Coronary artery (tissue), 2 donors: ENCODE data around the gene FGF3.

Experiments
- DNase-seq: peaks from one replicate; pipeline ENCODE4 v3.0.0-alpha.2; 2017; ENCODE audit warnings: low spot score
- H3K27ac ChIP-seq, 2 donors: fragments of 200-600 bp; sonication (generic); one replicate each; pipeline ENCODE4 v1.5.1; 2016 to 2019
- H3K4me3 ChIP-seq: fragments of 200-600 bp; sonication (generic); 2 replicates; pipeline ENCODE4 v1.5.1; 2016; ENCODE audit warnings: mild to moderate bottlenecking, moderate library complexity
- TF ChIP-seq, protein P1 (sequence below): fragments of 200-600 bp; sonication (generic); IDR thresholded peaks from one replicate; pipeline ENCODE4 v1.5.1; 2019; ENCODE audit warnings: antibody characterized with exemption

The FGF3 gene

DNA sequence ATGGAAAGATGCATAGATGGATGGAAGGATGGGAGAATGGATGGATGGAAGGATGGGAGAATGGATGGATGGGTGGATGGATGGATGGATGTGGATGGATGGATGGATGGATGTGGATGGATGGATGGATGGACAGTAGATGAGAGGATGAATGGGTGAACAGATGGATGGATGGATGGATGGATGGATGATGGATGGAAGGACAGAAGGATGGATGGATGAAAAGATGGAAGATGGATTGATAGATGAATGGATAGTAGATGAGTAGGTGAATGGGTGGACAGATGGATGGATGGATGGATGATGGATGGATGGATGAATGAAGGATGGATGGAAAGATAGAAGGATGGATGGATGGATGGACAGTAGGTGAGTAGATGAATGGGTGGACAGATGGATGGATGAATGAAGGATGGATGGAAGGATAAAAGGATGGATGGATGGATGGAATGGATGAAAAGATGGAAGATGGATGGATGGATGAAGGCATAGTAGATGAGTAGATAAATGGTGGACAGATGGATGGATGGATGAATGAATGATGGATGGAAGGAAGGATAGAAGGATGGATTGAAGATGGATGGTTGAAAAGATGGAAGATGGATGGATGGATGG, 15.5 kb downstream of the FGF3 start:
- no peak overlapping the region for H3K4me3 ChIP-seq
- DNase-seq: no peak
- TF ChIP-seq, protein P1, sequence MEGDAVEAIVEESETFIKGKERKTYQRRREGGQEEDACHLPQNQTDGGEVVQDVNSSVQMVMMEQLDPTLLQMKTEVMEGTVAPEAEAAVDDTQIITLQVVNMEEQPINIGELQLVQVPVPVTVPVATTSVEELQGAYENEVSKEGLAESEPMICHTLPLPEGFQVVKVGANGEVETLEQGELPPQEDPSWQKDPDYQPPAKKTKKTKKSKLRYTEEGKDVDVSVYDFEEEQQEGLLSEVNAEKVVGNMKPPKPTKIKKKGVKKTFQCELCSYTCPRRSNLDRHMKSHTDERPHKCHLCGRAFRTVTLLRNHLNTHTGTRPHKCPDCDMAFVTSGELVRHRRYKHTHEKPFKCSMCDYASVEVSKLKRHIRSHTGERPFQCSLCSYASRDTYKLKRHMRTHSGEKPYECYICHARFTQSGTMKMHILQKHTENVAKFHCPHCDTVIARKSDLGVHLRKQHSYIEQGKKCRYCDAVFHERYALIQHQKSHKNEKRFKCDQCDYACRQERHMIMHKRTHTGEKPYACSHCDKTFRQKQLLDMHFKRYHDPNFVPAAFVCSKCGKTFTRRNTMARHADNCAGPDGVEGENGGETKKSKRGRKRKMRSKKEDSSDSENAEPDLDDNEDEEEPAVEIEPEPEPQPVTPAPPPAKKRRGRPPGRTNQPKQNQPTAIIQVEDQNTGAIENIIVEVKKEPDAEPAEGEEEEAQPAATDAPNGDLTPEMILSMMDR: no peak
- H3K27ac ChIP-seq: no peak overlapping the region

DNA sequence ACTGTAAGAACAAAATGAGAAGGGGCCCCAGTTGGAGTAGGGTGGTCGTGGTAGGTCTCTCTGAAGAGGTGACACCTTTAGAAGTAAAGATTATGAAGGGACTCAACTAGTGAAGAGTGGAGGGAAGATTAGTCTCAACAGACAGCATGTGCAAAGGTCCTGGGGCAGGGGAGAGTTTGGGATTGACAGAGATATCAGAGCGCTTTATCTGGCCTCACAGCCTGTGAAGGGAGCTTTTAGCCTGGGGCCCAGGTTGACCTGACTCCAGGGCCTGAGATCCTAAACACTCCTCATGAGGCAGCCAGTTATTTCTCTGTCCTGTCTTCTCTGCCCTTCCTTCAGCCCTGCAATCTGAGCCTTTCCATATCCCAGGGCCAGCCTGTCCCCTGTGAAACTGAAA, 16.2 kb downstream of the FGF3 start:
- H3K27ac ChIP-seq: no peak overlapping the region
- TF ChIP-seq, protein P1: no peak
- no peak overlapping the region for H3K4me3 ChIP-seq
- no peak for DNase-seq

DNA sequence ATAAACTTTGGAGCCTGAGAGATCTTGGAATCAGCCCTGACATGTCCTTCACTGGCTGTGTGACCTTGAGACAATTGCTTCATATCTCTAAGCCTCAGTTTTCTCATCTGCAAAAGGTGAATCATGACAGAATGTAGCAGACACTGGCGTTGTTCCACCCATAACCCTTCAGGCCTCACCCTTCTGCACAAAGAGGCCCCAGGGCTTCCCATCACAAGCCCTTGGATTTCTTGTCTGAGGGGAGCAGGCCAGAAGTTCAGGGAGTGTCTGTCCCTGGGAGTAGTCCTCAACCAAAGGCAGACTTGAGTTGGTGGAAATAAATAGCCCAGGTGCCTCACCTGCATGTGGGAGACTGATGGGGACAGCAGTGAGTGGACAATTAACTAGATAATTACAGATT, 16.6 kb downstream of the FGF3 start:
- TF ChIP-seq, protein P1: no peak
- DNase-seq: no peak
- no peak overlapping the region for H3K27ac ChIP-seq
- no peak overlapping the region for H3K4me3 ChIP-seq

DNA sequence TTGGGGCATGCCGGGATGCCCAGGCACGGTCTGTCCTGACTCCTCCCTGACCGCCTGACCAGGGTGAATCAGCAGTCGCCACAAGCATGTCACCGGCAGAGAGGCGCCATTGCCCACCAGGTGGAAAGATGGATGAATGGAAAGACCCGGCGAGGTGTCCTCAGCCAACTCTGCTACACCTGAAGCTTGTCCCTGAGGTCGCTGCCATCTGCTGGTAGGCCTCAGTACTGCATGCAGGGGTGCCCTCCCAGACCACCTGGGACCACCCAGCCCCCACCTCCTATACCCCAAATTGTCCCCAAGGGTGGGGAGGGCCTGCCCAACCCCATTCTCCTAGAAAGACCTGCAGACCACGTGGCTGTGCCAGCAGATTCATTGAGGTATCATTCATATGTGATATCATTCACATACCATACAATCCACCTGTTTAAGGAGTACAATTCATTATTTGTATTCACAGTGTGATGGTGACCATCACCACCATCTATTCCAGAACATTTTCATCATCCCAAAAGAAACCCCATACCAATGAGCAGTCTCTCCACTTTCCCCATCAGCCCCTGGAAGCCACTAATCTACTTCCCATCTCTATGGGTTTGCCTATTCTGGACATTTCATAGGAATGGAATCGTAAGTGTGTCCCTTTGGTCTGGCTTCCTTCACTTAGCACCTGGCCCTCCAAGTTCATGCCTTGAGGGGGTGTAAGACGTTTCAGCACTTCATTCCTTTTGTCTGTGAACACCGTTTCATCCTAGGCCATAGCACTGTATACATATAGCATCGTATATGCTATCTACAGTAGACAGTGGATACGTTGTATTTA, 17.5 kb downstream of the FGF3 start:
- Histone ChIP-seq H3K4me3 (no peak overlapping the region), H3K27ac (no peak overlapping the region)
- TF ChIP-seq, protein P1: no peak
- no peak for DNase-seq

DNA sequence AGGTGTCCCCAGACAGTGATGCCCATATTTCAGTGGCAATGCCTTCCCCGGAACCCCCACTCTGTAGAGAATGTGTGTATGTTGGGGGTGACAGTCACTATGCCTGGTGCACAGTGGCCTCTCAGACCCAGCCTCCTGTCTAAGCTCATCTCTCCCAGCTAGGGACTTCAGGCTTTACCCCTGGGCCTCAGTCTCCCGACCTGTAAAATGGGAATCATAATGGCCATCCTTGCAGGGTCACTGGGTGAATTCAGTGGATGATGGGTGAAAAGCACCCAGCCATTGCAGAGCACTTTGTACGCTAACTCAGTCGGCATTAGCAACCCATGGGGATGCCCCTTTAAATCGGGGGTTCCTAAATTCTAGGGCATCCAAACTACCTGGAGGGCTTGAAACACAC, 18.9 kb downstream of the FGF3 start:
- TF ChIP-seq, protein P1: no peak
- no peak for DNase-seq
- Histone ChIP-seq H3K27ac (no peak overlapping the region), H3K4me3 (no peak overlapping the region)

DNA sequence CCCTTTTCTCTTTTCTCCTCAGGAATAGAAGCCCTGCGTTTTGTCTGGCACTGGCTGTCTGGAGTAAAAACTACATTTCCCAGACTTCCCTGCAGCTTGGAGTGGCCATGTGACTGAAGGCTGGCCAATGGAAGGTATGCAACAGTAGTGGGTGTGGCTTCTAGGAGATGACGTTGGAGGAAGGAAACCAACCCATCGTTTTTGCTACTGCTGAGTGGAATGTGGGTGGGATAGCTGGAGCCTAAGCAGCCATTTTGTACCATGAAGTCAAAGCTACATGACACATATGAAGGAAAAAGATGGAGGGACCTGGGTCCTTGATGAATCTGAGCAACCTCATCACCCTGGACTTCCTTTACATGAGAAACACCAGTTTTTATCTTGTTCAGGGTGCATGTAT, 19.6 kb downstream of the FGF3 start:
- TF ChIP-seq, protein P1: no peak
- Histone ChIP-seq H3K27ac (no peak overlapping the region), H3K4me3 (no peak overlapping the region)
- no peak for DNase-seq

DNA sequence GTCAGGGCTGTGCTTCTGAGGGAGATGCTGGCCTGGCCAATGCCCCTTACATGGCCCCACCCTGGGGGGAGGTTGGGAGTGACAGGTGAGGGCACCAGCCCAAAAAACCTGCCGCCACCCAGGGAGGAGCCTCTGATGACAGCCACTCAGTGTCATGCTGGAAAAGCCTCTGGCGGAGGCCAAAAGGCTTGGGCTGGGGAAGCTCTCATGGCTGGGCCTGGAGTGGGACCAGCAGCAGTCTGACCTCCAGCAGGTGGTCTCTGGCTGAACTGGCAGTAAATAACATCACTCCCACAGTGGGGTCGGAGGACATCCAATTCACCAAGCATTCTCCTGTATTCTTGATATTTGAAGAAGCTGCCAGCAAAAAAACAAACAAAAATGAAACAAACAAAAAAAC, 20.1 kb downstream of the FGF3 start:
- Histone ChIP-seq H3K4me3 (no peak overlapping the region), H3K27ac (no peak overlapping the region)
- TF ChIP-seq, protein P1: no peak
- DNase-seq: no peak
